Naive thymus-derived CD4-positive, alpha-beta T cell (primary cell): ENCODE data around the gene RAD51B. TPM values are rescaled to one million over a fixed set of nuclear protein-coding genes. Genes with fewer than 3 reads are reported as not detected.
A peak's percentile ranks its signal among the peaks of the same experiment; 100 is the strongest.

Source experiments
- ATAC-seq: fragments of 150-1000 bp; cut with Tn5 transposase; 2 replicates; pipeline ENCODE4 v1.10.0; 2021; ENCODE audit warnings: mild to moderate bottlenecking, moderate library complexity
- CTCF ChIA-PET: fragments of 350-600 bp; sonication (Branson Sonifier 250); formaldehyde crosslinking; loops from one replicate; lab custom pipeline; 2021; ENCODE audit warnings: antibody characterized with exemption; lab: Charles Lee
- POLR2A ChIA-PET: fragments of 350-600 bp; sonication (Branson Sonifier 250); formaldehyde crosslinking; loops from one replicate; lab custom pipeline; 2021; ENCODE audit warnings: antibody characterized with exemption, inconsistent platforms; lab: Charles Lee
- DNase-seq, 9 donors: peaks; one replicate each; pipeline versions ENCODE4 v3.0.0 to v3.0.0-alpha.2; 2020 to 2022; ENCODE audit warnings: mixed read lengths in 1 of 9
- H3K27ac ChIP-seq: one replicate; pipeline ENCODE4 v1.7.0; 2013; ENCODE audit warnings: mild to moderate bottlenecking, low read depth, low read length, moderate library complexity
- H3K27me3 ChIP-seq, 2 donors: one replicate each; pipeline ENCODE4 v1.7.0; 2013; ENCODE audit warnings: low read length in 2 of 2, mild to moderate bottlenecking in 2 of 2, moderate library complexity in 2 of 2; ENCODE audit not compliant: control insufficient read depth in 2 of 2, insufficient read depth in 2 of 2
- H3K36me3 ChIP-seq, 3 experiments: 1 replicate in 2 of 3; 2 replicates in 1 of 3; pipeline ENCODE4 v1.7.0; 2013; ENCODE audit warnings: low read length in 3 of 3, mild to moderate bottlenecking in 3 of 3, moderate library complexity in 1 of 3; ENCODE audit not compliant: insufficient read depth in 3 of 3, control insufficient read depth in 2 of 3
- H3K4me1 ChIP-seq, 2 donors: one replicate each; pipeline ENCODE4 v1.7.0; 2013; ENCODE audit warnings: low read length in 2 of 2, mild to moderate bottlenecking in 2 of 2, moderate library complexity in 1 of 2; ENCODE audit not compliant: control insufficient read depth in 2 of 2, insufficient read depth in 2 of 2
- H3K4me3 ChIP-seq: 2 replicates; pipeline ENCODE4 v1.7.0; 2013; ENCODE audit warnings: mild to moderate bottlenecking, low read length
- H3K9me3 ChIP-seq, 3 experiments: 1 replicate in 2 of 3; 2 replicates in 1 of 3; pipeline ENCODE4 v1.7.0; 2013; ENCODE audit warnings: low read length in 3 of 3; ENCODE audit not compliant: control insufficient read depth in 2 of 3
- H3K27ac Mint-ChIP-seq, 9 donors: one replicate each; pipeline ENCODE4 v1.8.0; 2020 to 2022; ENCODE audit warnings: mixed read lengths in 9 of 9, mild to moderate bottlenecking in 8 of 9, moderate library complexity in 5 of 9, inconsistent platforms in 2 of 9
- H3K27me3 Mint-ChIP-seq, 5 donors: one replicate each; pipeline ENCODE4 v1.8.0; 2021 to 2022; ENCODE audit warnings: mixed read lengths in 5 of 5, mild to moderate bottlenecking in 1 of 5
- H3K36me3 Mint-ChIP-seq, 5 donors: one replicate each; pipeline ENCODE4 v1.8.0; 2020 to 2022; ENCODE audit warnings: mixed read lengths in 5 of 5, mild to moderate bottlenecking in 3 of 5, inconsistent platforms in 1 of 5
- H3K4me1 Mint-ChIP-seq, 7 donors: one replicate each; pipeline ENCODE4 v1.8.0; 2020 to 2022; ENCODE audit warnings: mixed read lengths in 7 of 7, mild to moderate bottlenecking in 3 of 7, inconsistent platforms in 1 of 7
- H3K4me3 Mint-ChIP-seq, 10 donors: one replicate each; pipeline ENCODE4 v1.8.0; 2020 to 2022; ENCODE audit warnings: mild to moderate bottlenecking in 10 of 10, mixed read lengths in 10 of 10, moderate library complexity in 6 of 10, inconsistent platforms in 2 of 10
- H3K9me3 Mint-ChIP-seq, 11 donors: one replicate each; pipeline ENCODE4 v1.8.0; 2020 to 2022; ENCODE audit warnings: mixed read lengths in 11 of 11, mild to moderate bottlenecking in 4 of 11, inconsistent platforms in 1 of 11, moderate library complexity in 1 of 11
- intact Hi-C, 2 donors: fragments of 100-400 bp; cut with micrococcal nuclease; formaldehyde crosslinking; loops; one replicate each; pipeline ENCODE4 v1.15.1; 2023
- polyA plus RNA-seq, 2 donors: library from polyadenylated mRNA; unstranded; fragments of 300-500 nt; fragmentation: Illumina TruSeq; gene quantifications; one replicate each; pipeline ENCODE4 v1.2.3, GENCODE V29; 2021
- total RNA-seq, 6 experiments: library from RNA in 5 of 6; stranded (reverse) in 5 of 6; gene quantifications; 1 replicate in 5 of 6; 2 replicates in 1 of 6; pipeline ENCODE4 v1.2.3 and lab custom pipeline; 2021 to 2026

The RAD51B gene
- total and polyA plus RNA-seq, 7 experiments from 2014 or later = 15.0 to 42.2 (median 28.8) TPM

DNA sequence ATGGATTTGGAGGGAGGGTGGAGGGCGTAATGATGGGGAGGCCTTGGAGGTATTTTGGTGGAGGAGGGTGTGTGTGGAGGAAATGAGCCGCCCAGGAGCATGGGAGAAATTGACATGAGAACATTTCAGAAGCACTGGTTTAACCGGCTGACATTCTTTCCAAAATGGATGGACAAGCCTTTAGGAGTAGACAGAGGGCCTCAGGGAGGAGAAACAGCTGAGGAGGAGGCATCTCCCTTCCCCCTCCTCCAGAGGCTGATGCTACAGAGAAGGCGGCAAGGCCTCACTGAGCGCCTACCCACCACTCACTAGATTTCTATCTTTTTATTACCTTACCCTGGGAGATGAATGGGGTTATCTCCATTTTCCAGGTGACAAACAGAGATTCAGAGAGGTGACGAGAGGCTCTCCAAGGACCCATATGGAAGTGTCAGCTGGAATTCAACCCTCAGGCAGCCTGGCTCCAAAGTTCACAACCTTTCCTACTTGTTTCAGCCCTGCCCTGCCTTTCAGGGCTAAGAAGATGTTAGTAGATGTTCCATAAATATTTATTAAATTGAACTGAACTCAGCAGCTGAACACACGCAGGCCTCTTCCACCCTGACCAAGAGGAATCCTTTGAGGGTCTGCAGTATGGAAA is 683.7 kb downstream of the RAD51B start:
- Histone ChIP-seq H3K36me3 (no peaks in the 10 kb centered on the region), H3K27me3 (no peaks in the 10 kb centered on the region), H3K9me3 (no peaks in the 10 kb centered on the region), H3K4me1 (peaks cover 27 to 66% of the 10 kb centered on the region in 2 donors), H3K4me3 (no peak overlapping the region), H3K27ac (no peak overlapping the region)
- ATAC-seq = no peak
- intact Hi-C loops = no loop called here
- no peak for DNase-seq
- Mint-ChIP-seq H3K27me3 (no peaks in the 10 kb centered on the region), H3K9me3 (no peaks in the 10 kb centered on the region), H3K4me1 (peaks cover 27 to 100% (median 95%) of the 10 kb centered on the region in 7 donors), H3K4me3 (peak overlapping the region in 5 of 10 donors; percentile 4 to 41 (median 25)), H3K36me3 (peaks cover 0 to 11% (median 1%) of the 10 kb centered on the region in 5 donors), H3K27ac (peak overlapping the region in 6 of 9 donors; percentile 26 to 90 (median 61))
- ChIA-PET CTCF (no interaction called here), POLR2A (interaction anchor here (6.1 to 7.3 kb wide), 2 partner anchors 19 to 286 kb away, joined by 41 to 149 read pairs; partner anchors contain the start of gene ZFP36L1)

DNA sequence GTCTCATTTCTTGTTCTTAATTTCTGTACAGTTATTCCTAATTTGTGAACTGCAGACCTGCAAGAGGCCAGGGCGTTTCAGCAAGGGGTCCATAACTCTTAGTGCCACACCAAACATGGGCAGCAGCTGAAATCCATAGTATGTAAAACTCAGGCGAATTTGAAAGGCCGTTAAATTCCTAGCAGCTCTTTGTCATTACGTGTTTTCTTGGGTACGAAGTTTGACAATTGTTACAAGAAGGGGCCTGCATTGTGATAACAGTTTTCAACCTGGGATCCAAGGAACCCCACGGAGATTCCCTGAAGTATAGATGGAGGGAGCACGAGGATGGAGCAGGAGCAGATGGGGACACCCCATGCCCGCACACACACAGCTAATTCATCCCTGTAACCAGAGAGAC is 685.3 kb downstream of the RAD51B start:
- Mint-ChIP-seq H3K36me3 (peaks cover 0 to 1% (median 0%) of the 10 kb centered on the region in 5 donors), H3K27ac (peak overlapping the region in 8 of 9 donors; percentile 44 to 95 (median 72)), H3K4me3 (peak overlapping the region in 4 of 10 donors; percentile 29 to 84 (median 50)), H3K27me3 (no peaks in the 10 kb centered on the region), H3K9me3 (no peaks in the 10 kb centered on the region), H3K4me1 (peaks cover 28 to 98% (median 94%) of the 10 kb centered on the region in 7 donors)
- ATAC-seq (no peak), DNase-seq (no peak)
- intact Hi-C loops = loop anchor here in 1 of 2 donors (5.0 kb wide), 2 partner anchors 33 to 133 kb away; no protein-coding TSS in a partner anchor
- no peak overlapping the region for H3K27ac ChIP-seq
- H3K36me3 ChIP-seq = no peaks in the 10 kb centered on the region
- ChIA-PET CTCF (interaction anchor here (1.0 to 4.2 kb wide), 3 partner anchors 10 to 254 kb away, joined by 3 to 33 read pairs (median 3); no protein-coding TSS in a partner anchor), POLR2A (interaction anchor here (2.7 to 7.3 kb wide), 6 partner anchors 10 to 284 kb away, joined by 15 to 149 read pairs (median 36); partner anchors contain the start of gene ZFP36L1)
- no peaks in the 10 kb centered on the region for H3K9me3 ChIP-seq
- H3K27me3 ChIP-seq = no peaks in the 10 kb centered on the region
- no peak overlapping the region for H3K4me3 ChIP-seq
- peaks cover 29 to 72% of the 10 kb centered on the region in 2 donors for H3K4me1 ChIP-seq

DNA sequence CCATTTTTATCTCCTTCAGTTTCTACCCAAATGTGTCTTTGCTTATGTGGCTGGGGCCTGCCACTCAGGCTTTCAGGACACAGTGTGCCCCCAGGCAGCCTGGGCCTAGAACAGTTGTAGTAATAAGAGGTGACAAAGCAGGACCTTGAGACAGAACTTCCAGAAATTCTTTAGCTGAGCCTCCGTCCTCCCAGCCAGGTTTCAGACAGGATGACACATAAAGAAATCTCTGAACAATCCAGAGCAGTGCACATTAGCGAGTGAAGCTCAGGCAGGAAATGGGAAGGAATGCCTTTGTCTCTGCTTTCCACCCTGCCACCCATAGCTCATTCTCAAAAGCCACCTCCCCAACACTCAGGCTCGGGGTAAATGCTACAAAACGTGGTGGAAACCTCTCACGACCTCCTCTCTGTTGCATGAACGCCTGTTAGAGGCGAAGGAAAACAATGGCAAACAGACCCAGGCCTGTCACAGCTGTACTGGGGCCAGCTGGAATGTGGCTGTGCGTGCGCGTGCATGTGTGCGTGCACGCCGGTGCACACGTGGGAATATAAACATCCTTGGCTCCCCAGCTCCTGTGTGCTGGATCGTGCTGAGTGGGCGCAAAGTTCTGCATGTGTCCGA is 686.6 kb downstream of the RAD51B start:
- Histone ChIP-seq H3K4me1 (peaks cover 29 to 66% of the 10 kb centered on the region in 2 donors), H3K27me3 (no peaks in the 10 kb centered on the region), H3K9me3 (no peaks in the 10 kb centered on the region), H3K27ac (peak overlapping the region; percentile 52), H3K4me3 (peak overlapping the region; percentile 19), H3K36me3 (no peaks in the 10 kb centered on the region)
- H3K36me3 Mint-ChIP-seq = peaks cover 0 to 1% (median 0%) of the 10 kb centered on the region in 5 donors
- DNase-seq = peak in 2 of 9 donors; percentile 13 to 14
- H3K9me3 Mint-ChIP-seq = no peaks in the 10 kb centered on the region
- ChIA-PET POLR2A (interaction anchor here (0.9 to 7.3 kb wide), 25 partner anchors 8 to 315 kb away, joined by 3 to 149 read pairs (median 9); partner anchors contain the start of gene ZFP36L1), CTCF (interaction anchor here (0.7 to 4.2 kb wide), 13 partner anchors 9 to 314 kb away, joined by 3 to 41 read pairs (median 5); no protein-coding TSS in a partner anchor)
- H3K4me3 Mint-ChIP-seq = peak overlapping the region; percentile 39 to 84 (median 78)
- peaks cover 28 to 93% (median 86%) of the 10 kb centered on the region in 7 donors for H3K4me1 Mint-ChIP-seq
- H3K27ac Mint-ChIP-seq = peak overlapping the region in 8 of 9 donors; percentile 89 to 98 (median 93)
- H3K27me3 Mint-ChIP-seq = no peaks in the 10 kb centered on the region
- intact Hi-C loops = loop anchor here in 1 of 2 donors (1.0 to 5.0 kb wide), 8 partner anchors 10 to 311 kb away; no protein-coding TSS in a partner anchor
- no peak for ATAC-seq

DNA sequence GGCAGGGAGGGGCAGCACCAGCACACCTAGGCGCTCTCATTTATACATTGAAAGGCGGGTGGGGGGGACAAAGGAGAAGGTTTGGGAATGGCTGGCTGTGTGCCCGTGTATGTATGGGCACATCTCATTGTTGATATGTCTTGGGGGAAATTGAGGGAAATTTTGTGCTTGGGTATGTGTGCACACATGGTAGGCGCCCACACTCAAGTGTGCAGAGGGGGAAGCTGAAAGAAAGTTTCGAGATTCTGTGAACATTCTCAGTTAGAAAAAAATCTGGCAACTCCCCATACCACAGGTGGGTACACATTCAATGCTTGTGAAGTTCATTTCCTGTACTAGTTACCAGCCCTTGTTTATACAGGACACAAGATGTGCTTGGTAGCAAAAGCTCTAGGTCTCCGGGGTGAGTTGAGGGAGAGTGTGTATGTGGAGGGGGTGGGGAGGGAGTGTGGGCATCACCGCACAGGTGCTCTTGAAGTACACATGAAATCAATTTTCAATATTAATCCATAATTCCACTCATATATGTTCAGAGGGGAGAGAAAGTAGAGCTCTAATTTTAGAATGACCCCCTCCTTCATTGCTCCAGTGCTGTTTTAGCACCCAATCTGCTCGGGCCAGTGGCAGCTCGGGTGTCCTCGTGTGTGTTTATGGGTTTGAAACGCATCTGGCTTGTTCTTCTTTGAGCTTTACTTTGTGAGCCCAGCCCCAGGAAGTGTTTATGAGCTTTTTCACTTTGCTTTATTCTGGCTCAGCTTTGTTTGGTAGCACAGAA is 687.3 kb downstream of the RAD51B start:
- Histone ChIP-seq H3K36me3 (no peaks in the 10 kb centered on the region), H3K4me1 (peaks cover 29 to 59% of the 10 kb centered on the region in 2 donors), H3K27me3 (no peaks in the 10 kb centered on the region), H3K9me3 (no peaks in the 10 kb centered on the region), H3K4me3 (peak overlapping the region; percentile 34), H3K27ac (peak overlapping the region; percentile 52)
- Mint-ChIP-seq H3K36me3 (peaks cover 0 to 1% (median 0%) of the 10 kb centered on the region in 5 donors), H3K27me3 (no peaks in the 10 kb centered on the region), H3K4me3 (peak overlapping the region; percentile 39 to 84 (median 78)), H3K9me3 (no peaks in the 10 kb centered on the region), H3K4me1 (peaks cover 28 to 91% (median 86%) of the 10 kb centered on the region in 7 donors), H3K27ac (peak overlapping the region; percentile 78 to 98 (median 91))
- DNase-seq (peak in 7 of 9 donors; percentile 34 to 85 (median 78)), ATAC-seq (peak; percentile 81)
- ChIA-PET POLR2A (interaction anchor here (0.6 to 7.3 kb wide), 42 partner anchors 8 to 314 kb away, joined by 3 to 149 read pairs (median 4); partner anchors contain the start of gene ZFP36L1), CTCF (interaction anchor here (0.7 to 4.2 kb wide), 19 partner anchors 10 to 338 kb away, joined by 3 to 41 read pairs (median 5); no protein-coding TSS in a partner anchor)
- intact Hi-C loops = loop anchor here in 1 of 2 donors (1.0 to 5.0 kb wide), 11 partner anchors 9 to 310 kb away; no protein-coding TSS in a partner anchor

DNA sequence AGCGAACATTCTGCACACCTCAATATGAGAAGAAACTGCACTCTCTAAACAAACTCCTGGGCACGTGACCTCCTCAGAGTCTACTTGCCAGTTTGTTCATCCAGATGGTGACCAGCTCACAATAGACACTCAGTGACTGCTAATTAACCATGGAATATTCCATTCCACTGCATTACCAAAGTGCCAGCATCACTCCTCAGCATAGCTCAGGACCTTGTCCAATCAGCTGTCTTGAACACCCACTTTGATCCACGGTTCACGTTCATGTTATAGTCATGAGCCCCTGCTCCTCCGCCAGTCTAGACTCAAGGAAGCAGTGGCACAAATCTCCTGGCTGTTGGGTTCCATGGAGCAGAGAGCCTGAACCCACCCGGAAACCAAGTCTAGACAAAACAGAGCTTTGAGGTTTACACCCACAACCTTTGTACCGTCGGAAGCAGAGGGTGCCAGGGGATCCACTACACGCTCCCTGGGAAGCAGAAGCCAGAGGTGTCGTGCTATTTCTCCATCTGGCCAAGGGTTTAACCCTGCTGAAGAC is 688.0 kb downstream of the RAD51B start:
- H3K4me3 Mint-ChIP-seq = peak overlapping the region; percentile 39 to 84 (median 78)
- CTCF ChIA-PET = interaction anchor here (0.7 to 4.2 kb wide), 15 partner anchors 11 to 337 kb away, joined by 3 to 41 read pairs (median 5); no protein-coding TSS in a partner anchor
- POLR2A ChIA-PET = interaction anchor here (0.6 to 7.3 kb wide), 38 partner anchors 9 to 313 kb away, joined by 3 to 149 read pairs (median 5); partner anchors contain the start of gene ZFP36L1

More for the DNA sequence above, 688.0 kb downstream of the RAD51B start:
- H3K4me1 ChIP-seq = peaks cover 29 to 55% of the 10 kb centered on the region in 2 donors
- peak; percentile 70 for ATAC-seq
- peak in 7 of 9 donors; percentile 43 to 77 (median 59) for DNase-seq
- H3K36me3 Mint-ChIP-seq = peaks cover 0 to 1% (median 0%) of the 10 kb centered on the region in 5 donors
- intact Hi-C loops = loop anchor here in 1 of 2 donors (1.0 to 5.0 kb wide), 10 partner anchors 23 to 309 kb away; no protein-coding TSS in a partner anchor
- H3K4me3 ChIP-seq = peak overlapping the region; percentile 34
- no peaks in the 10 kb centered on the region for H3K27me3 ChIP-seq
- no peaks in the 10 kb centered on the region for H3K27me3 Mint-ChIP-seq
- H3K4me1 Mint-ChIP-seq = peaks cover 28 to 91% (median 83%) of the 10 kb centered on the region in 7 donors
- H3K36me3 ChIP-seq = no peaks in the 10 kb centered on the region
- no peaks in the 10 kb centered on the region for H3K9me3 Mint-ChIP-seq
- peak overlapping the region; percentile 52 for H3K27ac ChIP-seq
- H3K9me3 ChIP-seq = no peaks in the 10 kb centered on the region
- peak overlapping the region; percentile 78 to 98 (median 91) for H3K27ac Mint-ChIP-seq
